Coronary artery (tissue), 2 donors: ENCODE results near the gene SPNS2.

Source experiments
- DNase-seq: peaks from one replicate; pipeline ENCODE4 v3.0.0-alpha.2; 2017; ENCODE audit warnings: low spot score
- H3K27ac ChIP-seq, 2 donors: fragments of 200-600 bp; sonication (generic); one replicate each; pipeline ENCODE4 v1.5.1; 2016 to 2019
- H3K4me3 ChIP-seq: fragments of 200-600 bp; sonication (generic); 2 replicates; pipeline ENCODE4 v1.5.1; 2016; ENCODE audit warnings: mild to moderate bottlenecking, moderate library complexity
- TF ChIP-seq, protein P1 (sequence below): fragments of 200-600 bp; sonication (generic); IDR thresholded peaks from one replicate; pipeline ENCODE4 v1.5.1; 2019; ENCODE audit warnings: antibody characterized with exemption

SPNS2 gene

GRCh38 chr17:4539025-4539424 is 40.3 kb downstream of the SPNS2 start:
- DNase-seq = no peak
- Histone ChIP-seq H3K27ac (no peak overlapping the region), H3K4me3 (no peak overlapping the region)
- TF ChIP-seq, protein P1, sequence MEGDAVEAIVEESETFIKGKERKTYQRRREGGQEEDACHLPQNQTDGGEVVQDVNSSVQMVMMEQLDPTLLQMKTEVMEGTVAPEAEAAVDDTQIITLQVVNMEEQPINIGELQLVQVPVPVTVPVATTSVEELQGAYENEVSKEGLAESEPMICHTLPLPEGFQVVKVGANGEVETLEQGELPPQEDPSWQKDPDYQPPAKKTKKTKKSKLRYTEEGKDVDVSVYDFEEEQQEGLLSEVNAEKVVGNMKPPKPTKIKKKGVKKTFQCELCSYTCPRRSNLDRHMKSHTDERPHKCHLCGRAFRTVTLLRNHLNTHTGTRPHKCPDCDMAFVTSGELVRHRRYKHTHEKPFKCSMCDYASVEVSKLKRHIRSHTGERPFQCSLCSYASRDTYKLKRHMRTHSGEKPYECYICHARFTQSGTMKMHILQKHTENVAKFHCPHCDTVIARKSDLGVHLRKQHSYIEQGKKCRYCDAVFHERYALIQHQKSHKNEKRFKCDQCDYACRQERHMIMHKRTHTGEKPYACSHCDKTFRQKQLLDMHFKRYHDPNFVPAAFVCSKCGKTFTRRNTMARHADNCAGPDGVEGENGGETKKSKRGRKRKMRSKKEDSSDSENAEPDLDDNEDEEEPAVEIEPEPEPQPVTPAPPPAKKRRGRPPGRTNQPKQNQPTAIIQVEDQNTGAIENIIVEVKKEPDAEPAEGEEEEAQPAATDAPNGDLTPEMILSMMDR = no peak

DNA sequence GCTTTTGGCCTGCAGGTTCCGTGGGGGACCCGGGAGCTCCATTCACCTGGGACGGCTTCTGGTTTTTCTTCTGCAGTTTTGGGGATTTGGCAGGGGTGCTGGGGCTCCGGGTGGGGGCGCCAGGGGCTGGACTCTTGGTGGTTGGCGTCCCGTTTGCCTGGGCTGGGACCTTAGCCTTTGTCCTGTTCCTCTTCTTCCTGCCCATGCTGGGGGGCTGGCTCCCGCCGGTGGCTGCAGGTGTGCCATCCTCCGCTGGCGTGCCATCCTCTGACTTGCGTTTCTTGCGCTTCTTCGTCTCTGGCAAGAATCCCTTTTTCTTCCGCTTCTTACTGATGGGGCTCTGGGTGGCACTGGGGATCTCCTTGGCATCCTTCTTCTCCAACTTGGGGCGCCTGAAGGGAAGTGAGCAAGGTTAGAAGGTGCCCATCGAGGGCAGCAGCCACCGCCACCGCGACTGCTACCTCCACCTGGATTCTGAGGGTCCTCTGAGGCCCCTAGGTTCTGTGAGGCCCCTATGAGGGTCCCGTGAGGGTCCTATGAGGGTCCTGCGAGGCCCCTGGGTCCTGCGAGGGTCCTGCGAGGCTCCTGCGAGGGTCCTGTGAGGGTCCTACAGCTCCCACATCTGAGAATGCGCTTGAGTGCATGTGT is 41.0 kb downstream of the SPNS2 start:
- DNase-seq = no peak
- Histone ChIP-seq H3K4me3 (no peak overlapping the region), H3K27ac (no peak overlapping the region)
- TF ChIP-seq, protein P1 = no peak

- H3K4me3 ChIP-seq = no peak overlapping the region
- DNase-seq = no peak
- H3K27ac ChIP-seq = no peak overlapping the region
- TF ChIP-seq, protein P1 = no peak
Measured at GRCh38 chr17:4540224-4540651, 41.6 kb downstream of the SPNS2 start.

- Histone ChIP-seq H3K4me3 (no peak overlapping the region), H3K27ac (peak overlapping the region in 1 of 2 donors; percentile 13)
- TF ChIP-seq, protein P1 = no peak
- DNase-seq = no peak
Measured at GRCh38 chr17:4540687-4541327, 42.1 kb downstream of the SPNS2 start.

DNA sequence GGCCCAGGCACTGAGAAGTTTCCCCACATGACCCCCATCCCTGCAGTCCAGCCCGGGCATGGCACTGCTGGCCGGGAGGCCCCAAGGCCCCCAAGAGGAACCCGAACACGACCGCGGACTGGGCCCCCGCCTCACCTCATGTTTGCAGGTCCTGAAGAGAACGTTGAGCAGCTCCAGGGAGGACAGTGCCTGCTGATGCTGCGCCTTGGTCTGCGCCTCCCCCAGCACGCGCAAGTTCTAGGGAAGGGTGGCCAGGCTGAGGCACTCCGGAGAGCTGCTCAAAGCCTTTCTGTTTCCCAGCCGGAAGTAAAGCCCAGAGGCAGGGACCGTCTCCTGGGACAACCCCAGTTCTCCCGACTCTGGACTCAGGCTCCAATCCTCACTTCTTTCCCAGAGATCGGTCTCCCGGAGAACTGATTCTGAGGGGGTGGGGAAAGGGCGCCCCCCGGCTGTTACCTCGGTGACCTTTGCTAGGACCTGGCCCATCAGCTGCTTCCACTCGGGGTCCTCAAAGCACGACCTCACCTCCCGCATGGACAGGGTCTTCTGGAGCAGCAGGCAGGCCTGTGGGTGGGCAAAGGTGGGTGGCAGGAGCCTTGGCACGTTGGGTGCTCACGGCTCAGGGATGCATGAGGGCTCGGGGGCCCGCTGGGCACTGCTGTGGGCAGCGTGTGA is 42.8 kb downstream of the SPNS2 start:
- DNase-seq = no peak
- no peak overlapping the region for H3K4me3 ChIP-seq
- peak overlapping the region in 1 of 2 donors; percentile 13 for H3K27ac ChIP-seq
- TF ChIP-seq, protein P1 = no peak

DNA sequence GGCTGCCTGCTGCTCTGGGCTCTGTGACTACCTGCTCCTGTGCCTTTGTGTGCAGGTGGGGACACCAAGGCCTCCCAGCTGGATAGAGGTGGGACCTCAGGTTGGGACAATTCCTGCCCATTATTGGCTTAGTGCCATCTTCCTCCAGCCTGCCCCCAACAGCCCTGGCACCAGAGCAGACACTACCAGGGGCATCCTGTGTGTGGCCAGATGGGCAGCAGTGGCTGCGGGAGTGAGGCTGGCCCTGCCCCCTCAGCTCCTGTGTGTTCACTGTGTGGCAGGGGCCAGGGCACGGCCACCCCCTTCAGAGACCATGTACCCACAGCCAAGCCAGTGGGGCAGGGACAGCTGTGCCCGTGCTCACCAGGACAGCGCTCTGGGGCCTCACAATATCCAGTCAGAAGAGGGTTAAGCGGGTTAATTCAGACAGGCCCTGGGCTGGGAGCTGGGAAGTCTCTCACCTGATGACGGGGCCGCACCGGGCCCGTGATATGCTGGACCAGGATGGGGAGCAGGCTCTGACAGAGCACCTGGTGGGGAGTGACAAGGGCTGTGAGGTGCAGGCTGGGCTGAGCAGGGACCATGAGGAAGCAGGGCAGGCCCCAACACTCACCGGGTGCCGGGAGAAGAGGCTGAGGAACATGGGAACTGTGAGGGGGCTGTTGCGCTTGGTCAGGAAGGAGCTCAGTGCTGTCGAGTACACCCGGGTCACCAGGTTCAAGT is 43.5 kb downstream of the SPNS2 start:
- DNase-seq = no peak
- TF ChIP-seq, protein P1 = no peak
- Histone ChIP-seq H3K4me3 (no peak overlapping the region), H3K27ac (peak overlapping the region in 1 of 2 donors; percentile 13)
